Ascending aorta (tissue), 2 donors: ENCODE results near the gene ABAT. TPM values are rescaled to one million over a fixed set of nuclear protein-coding genes. Genes with fewer than 3 reads are reported as not detected.
A peak's percentile ranks its signal among the peaks of the same experiment; 100 is the strongest.

Experiments
- DNase-seq, 2 donors: peaks; one replicate each; pipeline ENCODE4 v3.0.0-alpha.2; 2019; ENCODE audit warnings: low spot score in 2 of 2
- H3K27ac ChIP-seq, 2 donors: fragments of 200-600 bp; sonication (generic); one replicate each; pipeline ENCODE4 v1.5.1; 2016 to 2017; ENCODE audit warnings: mild to moderate bottlenecking in 1 of 2
- H3K27me3 ChIP-seq: fragments of 200-600 bp; sonication (generic); one replicate; pipeline ENCODE4 v1.5.1; 2017
- H3K36me3 ChIP-seq, 2 donors: fragments of 200-600 bp; sonication (generic); one replicate each; pipeline ENCODE4 v1.5.1; 2016
- H3K4me1 ChIP-seq, 2 donors: fragments of 200-600 bp; sonication (generic); one replicate each; pipeline ENCODE4 v1.5.1; 2016 to 2017; ENCODE audit warnings: mild to moderate bottlenecking in 1 of 2
- H3K4me3 ChIP-seq, 2 donors: fragments of 200-600 bp; sonication (generic); one replicate each; pipeline ENCODE4 v1.5.1; 2016 to 2017; ENCODE audit warnings: mild to moderate bottlenecking in 1 of 2
- H3K9me3 ChIP-seq, 2 donors: fragments of 200-600 bp; sonication (generic); one replicate each; pipeline ENCODE4 v1.5.1; 2016
- intact Hi-C: fragments of 100-400 bp; cut with DNase I; formaldehyde crosslinking; loops from one replicate; pipeline ENCODE4 v1.15.1; 2023
- total RNA-seq: library from RNA; depleted of rRNA; stranded (reverse); fragments of >200 nt; gene quantifications from one replicate; pipeline ENCODE4 v1.1.0, GENCODE V29; 2016
- TF ChIP-seq, protein P1 (sequence below), 3 experiments: fragments of 200-600 bp in 2 of 3; fragments of 450-650 bp in 1 of 3; sonication (generic) in 2 of 3; IDR thresholded peaks; one replicate each; pipeline ENCODE4 v1.5.1; 2016 to 2019; ENCODE audit warnings: antibody characterized with exemption in 3 of 3, mild to moderate bottlenecking in 1 of 3, moderate library complexity in 1 of 3

ABAT gene
- 1.8 TPM for total RNA-seq

DNA sequence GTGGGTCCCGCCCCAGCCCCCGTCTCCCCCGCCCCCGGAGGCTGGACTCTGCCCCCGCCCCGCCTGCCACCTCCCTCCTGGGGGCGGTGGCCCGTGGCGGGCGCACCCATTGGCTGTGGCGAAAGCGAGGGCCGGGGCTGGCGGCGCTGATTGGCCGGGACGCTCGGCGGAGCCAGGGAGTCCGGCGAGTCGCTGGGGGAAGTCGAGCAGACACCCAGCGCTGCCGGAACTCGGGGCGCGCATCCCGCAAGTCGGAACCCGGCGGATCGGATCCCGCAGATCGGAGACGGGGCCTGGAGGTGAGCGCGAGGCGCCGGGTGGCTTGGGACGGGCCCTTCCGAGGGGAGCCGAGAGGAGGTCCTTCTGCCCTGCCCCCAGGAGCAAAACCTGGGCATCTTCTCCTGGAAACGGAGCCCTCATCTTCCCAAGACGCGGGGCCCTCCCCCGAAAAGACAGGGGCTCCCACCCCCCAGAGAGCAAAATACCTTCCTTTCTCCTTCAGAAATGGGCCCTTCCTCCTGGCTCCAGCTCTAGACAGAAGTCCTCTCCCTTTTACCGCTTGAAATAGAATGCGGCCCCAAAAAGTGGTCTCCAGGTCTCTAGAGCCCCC is at the start of gene ABAT:
Gene ABAT (plus strand): TSS at position 205 of the 610 bp plus-strand sequence. CDS start 61,123 bp downstream, outside the sequence.
- no peaks in the 10 kb centered on the region for H3K27me3 ChIP-seq
- peak within 1 kb of the TSS; percentile 56 to 67 for H3K27ac ChIP-seq
- intact Hi-C loops: loop anchor here (2.0 to 5.0 kb wide), 5 partner anchors 54 to 288 kb away; partner anchors contain the start of genes CARHSP1, METTL22, PMM2 and TMEM186
- no peaks in the 10 kb centered on the region for H3K9me3 ChIP-seq
- DNase-seq: peak; percentile 55 to 94
- H3K4me1 ChIP-seq: peaks cover 0 to 11% of the 10 kb centered on the region in 2 donors
- TF ChIP-seq, protein P1, sequence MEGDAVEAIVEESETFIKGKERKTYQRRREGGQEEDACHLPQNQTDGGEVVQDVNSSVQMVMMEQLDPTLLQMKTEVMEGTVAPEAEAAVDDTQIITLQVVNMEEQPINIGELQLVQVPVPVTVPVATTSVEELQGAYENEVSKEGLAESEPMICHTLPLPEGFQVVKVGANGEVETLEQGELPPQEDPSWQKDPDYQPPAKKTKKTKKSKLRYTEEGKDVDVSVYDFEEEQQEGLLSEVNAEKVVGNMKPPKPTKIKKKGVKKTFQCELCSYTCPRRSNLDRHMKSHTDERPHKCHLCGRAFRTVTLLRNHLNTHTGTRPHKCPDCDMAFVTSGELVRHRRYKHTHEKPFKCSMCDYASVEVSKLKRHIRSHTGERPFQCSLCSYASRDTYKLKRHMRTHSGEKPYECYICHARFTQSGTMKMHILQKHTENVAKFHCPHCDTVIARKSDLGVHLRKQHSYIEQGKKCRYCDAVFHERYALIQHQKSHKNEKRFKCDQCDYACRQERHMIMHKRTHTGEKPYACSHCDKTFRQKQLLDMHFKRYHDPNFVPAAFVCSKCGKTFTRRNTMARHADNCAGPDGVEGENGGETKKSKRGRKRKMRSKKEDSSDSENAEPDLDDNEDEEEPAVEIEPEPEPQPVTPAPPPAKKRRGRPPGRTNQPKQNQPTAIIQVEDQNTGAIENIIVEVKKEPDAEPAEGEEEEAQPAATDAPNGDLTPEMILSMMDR (IDR thresholded peaks at IDR 0.05): no peak
- H3K4me3 ChIP-seq: peak within 1 kb of the TSS; percentile 75 to 84
- no peaks in the 10 kb centered on the region for H3K36me3 ChIP-seq

DNA sequence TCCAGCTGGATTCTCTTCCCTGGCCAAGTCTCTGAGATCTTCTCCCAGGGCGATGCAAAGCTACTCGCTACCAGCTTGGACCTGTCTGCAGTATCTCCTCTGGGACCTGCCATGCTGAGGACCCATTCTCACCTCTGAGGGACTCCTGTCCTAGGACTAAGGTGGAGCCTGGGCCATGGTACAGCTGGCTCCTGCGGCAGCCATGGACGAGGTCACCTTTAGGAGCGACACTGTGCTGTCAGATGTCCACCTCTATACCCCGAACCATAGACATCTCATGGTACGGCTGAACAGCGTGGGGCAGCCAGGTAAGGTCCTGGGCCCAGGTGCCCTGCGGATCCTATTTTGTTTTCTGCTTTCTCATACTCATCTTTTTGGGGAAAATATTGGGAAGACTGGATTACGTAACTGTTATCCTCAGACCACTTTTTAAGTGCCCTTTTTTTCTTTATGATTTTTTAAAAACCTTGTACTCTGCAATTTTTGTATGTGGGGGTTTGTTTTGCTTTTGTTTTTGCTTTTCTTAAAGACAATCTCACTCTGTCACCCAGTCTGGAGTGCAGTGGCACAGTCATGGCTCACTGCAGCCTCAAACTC is 48.8 kb upstream of the ABAT start:
- Histone ChIP-seq H3K36me3 (peaks cover 52 to 55% of the 10 kb centered on the region in 2 donors), H3K27ac (no peak overlapping the region), H3K27me3 (no peaks in the 10 kb centered on the region), H3K4me1 (peaks cover 10 to 11% of the 10 kb centered on the region in 2 donors), H3K4me3 (no peak overlapping the region), H3K9me3 (no peaks in the 10 kb centered on the region)
- intact Hi-C loops: no loop called here
- DNase-seq: no peak
- TF ChIP-seq, protein P1 (IDR thresholded peaks at IDR 0.05): no peak

DNA sequence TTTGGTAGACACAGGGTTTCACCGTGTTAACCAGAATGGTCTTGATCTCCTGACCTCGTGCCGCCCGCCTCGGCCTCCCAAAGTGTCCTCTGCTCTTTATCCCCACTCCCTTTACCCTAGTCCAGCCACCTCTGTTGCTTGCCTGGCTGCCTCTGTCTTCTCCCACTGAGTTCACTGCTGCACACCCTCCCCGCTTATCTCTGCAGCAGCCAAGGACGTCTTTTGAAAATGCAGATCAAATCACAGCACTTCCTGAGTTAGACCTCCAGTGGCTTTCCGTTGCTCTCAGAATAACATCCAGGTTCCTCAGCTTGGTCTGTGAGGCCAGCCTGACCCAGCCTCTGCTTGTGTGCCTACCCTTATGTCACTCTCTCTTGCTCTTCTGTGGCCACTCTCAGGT is 47.5 kb upstream of the ABAT start:
- no peak for DNase-seq
- H3K36me3 ChIP-seq: peaks cover 53 to 67% of the 10 kb centered on the region in 2 donors
- intact Hi-C loops: no loop called here

DNA sequence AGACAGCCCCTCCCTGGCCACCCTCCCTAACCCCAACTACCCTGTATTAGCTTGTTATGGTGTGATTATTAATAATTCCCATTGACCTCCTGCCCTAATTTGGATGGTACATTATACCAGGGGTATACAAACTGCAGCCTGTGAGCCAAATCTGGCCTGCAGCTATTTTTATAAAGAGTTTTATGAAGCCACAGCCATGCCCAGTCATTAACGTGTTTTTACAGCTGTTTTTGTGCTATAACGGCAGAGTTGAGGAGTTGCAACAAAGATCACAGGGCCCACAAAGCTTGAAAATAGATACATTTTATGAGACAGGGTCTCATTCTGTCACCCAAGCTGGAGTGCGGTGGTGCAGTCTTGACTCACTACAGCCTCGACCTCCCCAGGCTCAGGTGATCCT is 47.0 kb upstream of the ABAT start:
- H3K4me3 ChIP-seq: no peak overlapping the region
- H3K9me3 ChIP-seq: no peaks in the 10 kb centered on the region
- H3K4me1 ChIP-seq: peaks cover 7 to 8% of the 10 kb centered on the region in 2 donors
- DNase-seq: no peak
- intact Hi-C loops: no loop called here
- TF ChIP-seq, protein P1 (IDR thresholded peaks at IDR 0.05): no peak
- no peaks in the 10 kb centered on the region for H3K27me3 ChIP-seq
- H3K27ac ChIP-seq: no peak overlapping the region
- H3K36me3 ChIP-seq: peaks cover 53 to 71% of the 10 kb centered on the region in 2 donors

More for the DNA sequence above, 47.5 kb upstream of the ABAT start:
- H3K4me1 ChIP-seq: peaks cover 8 to 10% of the 10 kb centered on the region in 2 donors
- H3K9me3 ChIP-seq: no peaks in the 10 kb centered on the region
- TF ChIP-seq, protein P1 (IDR thresholded peaks at IDR 0.05): no peak
- H3K27me3 ChIP-seq: no peaks in the 10 kb centered on the region
- H3K27ac ChIP-seq: no peak overlapping the region
- H3K4me3 ChIP-seq: no peak overlapping the region

DNA sequence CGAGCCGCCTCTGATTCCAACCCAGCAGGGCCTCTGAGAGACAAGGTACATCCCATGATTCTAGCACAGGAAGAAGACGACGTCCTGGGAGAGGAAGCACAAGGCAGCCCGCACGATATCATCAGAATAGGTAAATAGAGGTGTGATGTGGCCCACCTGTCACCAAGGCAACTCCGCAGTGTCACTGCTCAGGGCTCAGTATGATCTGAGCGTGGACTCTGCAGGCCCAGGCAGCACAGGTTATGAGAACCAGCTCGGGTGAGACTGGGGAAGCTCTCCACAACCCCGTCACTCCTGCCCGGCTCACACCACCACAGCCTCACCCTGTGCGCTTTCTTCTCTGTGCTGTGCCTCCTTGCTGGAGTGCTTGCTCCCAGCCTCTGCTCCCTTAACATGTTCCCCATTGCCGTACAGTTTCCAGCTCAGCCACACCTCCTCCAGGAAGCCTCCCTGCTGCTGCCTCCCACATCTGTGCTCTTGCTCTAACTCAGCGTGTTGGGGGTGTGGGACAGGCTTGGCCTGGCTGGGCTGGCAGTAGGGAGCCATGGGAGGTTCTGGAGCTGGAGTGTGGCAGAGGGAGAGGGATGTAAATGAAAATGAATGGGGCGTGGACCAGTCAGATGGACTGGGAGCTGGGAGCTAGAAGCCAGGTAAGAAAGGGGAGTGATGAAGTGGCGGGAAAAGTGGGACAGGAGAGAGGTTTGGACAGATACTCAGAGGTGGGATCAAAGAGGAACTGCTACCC is 45.3 kb upstream of the ABAT start:
- no peak for DNase-seq
- intact Hi-C loops: no loop called here
- Histone ChIP-seq H3K27ac (no peak overlapping the region), H3K9me3 (no peaks in the 10 kb centered on the region), H3K4me3 (no peak overlapping the region), H3K4me1 (no peaks in the 10 kb centered on the region), H3K27me3 (no peaks in the 10 kb centered on the region), H3K36me3 (peaks cover 57 to 78% of the 10 kb centered on the region in 2 donors)
- TF ChIP-seq, protein P1 (IDR thresholded peaks at IDR 0.05): no peak
